ENCODE data around the gene MAP3K7.

The MAP3K7 gene

DNA sequence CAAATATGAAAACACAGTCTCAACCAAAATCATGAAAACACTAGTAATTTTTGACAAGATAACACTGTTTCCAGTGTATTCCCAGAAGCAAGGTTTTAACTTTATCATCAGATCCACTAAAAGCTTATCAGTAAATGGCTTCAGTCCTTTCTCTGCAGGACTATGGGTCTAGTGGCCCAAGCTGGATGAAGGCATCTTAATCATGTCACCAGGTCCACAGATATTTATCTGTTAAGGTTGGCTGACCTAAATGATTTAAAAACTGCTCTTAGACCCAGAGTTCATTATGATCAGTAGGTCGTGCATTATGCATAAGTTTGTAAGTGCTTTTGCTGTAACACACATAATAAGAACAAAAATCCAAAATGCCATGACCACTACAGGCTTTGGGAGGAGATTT, 118.0 kb downstream of the MAP3K7 start:
- CTCF ChIA-PET, result no interaction called here
- POLR2A ChIA-PET, result no interaction called here
- WGBS (ENCODE audit: insufficient coverage), result no CpG with 5 or more reads among the region's 1 CpG

DNA sequence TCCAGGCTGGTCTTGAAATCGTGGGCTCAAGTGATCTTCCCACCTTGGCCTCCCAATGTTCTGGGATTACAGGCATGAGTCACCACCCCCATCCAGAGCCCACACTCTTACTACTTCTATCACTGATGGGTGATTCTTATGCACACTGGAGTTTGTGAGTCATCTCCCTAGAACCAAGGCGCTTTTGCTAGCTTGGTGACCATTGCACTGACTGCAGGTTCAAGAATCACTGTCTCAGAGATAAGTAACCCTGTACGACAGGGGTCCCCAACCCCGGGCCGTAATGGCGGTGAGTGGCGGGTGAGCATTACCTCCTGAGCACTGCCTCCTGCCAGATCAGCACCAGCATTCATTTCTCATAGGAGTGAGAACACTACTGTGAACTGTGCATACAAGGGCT, 118.8 kb downstream of the MAP3K7 start:
- CTCF ChIA-PET, result no interaction called here
- peaks cover 4 to 24% (median 10%) of the 10 kb centered on the region in 4 experiments for H3K4me1 ChIP-seq (ENCODE audit: control extremely low read depth in 1 of 4, control insufficient read depth in 4 of 4, insufficient read depth in 4 of 4, low read length in 3 of 4)
- no peak overlapping the region for H3K4me3 ChIP-seq (ENCODE audit: control insufficient read depth in 1 of 7, extremely low read depth in 1 of 7, insufficient read depth in 4 of 7, low read depth in 2 of 7, low read length in 6 of 7)
- no peaks in the 10 kb centered on the region for H3K27me3 ChIP-seq (replicated peaks in 2 of 5; ENCODE audit: control insufficient read depth in 4 of 5, insufficient read depth in 5 of 5, low read length in 4 of 5)
- WGBS (ENCODE audit: insufficient coverage), result 95% methylated on average over 6 of the region's 7 CpGs
- no peaks in the 10 kb centered on the region for H3K36me3 ChIP-seq (ENCODE audit: control insufficient read depth in 4 of 4, insufficient read depth in 4 of 4, low read length in 3 of 4)
- no peaks in the 10 kb centered on the region for H3K9me3 ChIP-seq (ENCODE audit: control extremely low read depth in 1 of 5, control insufficient read depth in 4 of 5, insufficient read depth in 2 of 5, low read depth in 1 of 5, low read length in 4 of 5)
- POLR2A ChIA-PET, result no interaction called here
- no peak overlapping the region for H3K27ac ChIP-seq (ENCODE audit: insufficient read depth in 1 of 2, low read depth in 1 of 2, low read length in 2 of 2, poor library complexity in 1 of 2, severe bottlenecking in 2 of 2)
- DNase-seq, result no peak

More for the DNA sequence above, 118.0 kb downstream of the MAP3K7 start:
- H3K27ac ChIP-seq (ENCODE audit: insufficient read depth in 1 of 2, low read depth in 1 of 2, low read length in 2 of 2, poor library complexity in 1 of 2, severe bottlenecking in 2 of 2), result no peak overlapping the region
- H3K27me3 ChIP-seq (replicated peaks in 2 of 5; ENCODE audit: control insufficient read depth in 4 of 5, insufficient read depth in 5 of 5, low read length in 4 of 5), result no peaks in the 10 kb centered on the region
- H3K4me3 ChIP-seq (ENCODE audit: control insufficient read depth in 1 of 7, extremely low read depth in 1 of 7, insufficient read depth in 4 of 7, low read depth in 2 of 7, low read length in 6 of 7), result no peak overlapping the region
- peaks cover 4 to 26% (median 11%) of the 10 kb centered on the region in 4 experiments for H3K4me1 ChIP-seq (ENCODE audit: control extremely low read depth in 1 of 4, control insufficient read depth in 4 of 4, insufficient read depth in 4 of 4, low read length in 3 of 4)
- H3K9me3 ChIP-seq (ENCODE audit: control extremely low read depth in 1 of 5, control insufficient read depth in 4 of 5, insufficient read depth in 2 of 5, low read depth in 1 of 5, low read length in 4 of 5), result no peaks in the 10 kb centered on the region
- DNase-seq, result no peak
- H3K36me3 ChIP-seq (ENCODE audit: control insufficient read depth in 4 of 4, insufficient read depth in 4 of 4, low read length in 3 of 4), result no peaks in the 10 kb centered on the region

- no peak for DNase-seq
- Histone ChIP-seq H3K27ac (ENCODE audit: insufficient read depth in 1 of 2, low read depth in 1 of 2, low read length in 2 of 2, poor library complexity in 1 of 2, severe bottlenecking in 2 of 2) (no peak overlapping the region), H3K36me3 (ENCODE audit: control insufficient read depth in 4 of 4, insufficient read depth in 4 of 4, low read length in 3 of 4) (no peaks in the 10 kb centered on the region), H3K9me3 (ENCODE audit: control extremely low read depth in 1 of 5, control insufficient read depth in 4 of 5, insufficient read depth in 2 of 5, low read depth in 1 of 5, low read length in 4 of 5) (no peaks in the 10 kb centered on the region), H3K27me3 (replicated peaks in 2 of 5; ENCODE audit: control insufficient read depth in 4 of 5, insufficient read depth in 5 of 5, low read length in 4 of 5) (no peaks in the 10 kb centered on the region), H3K4me3 (ENCODE audit: control insufficient read depth in 1 of 7, extremely low read depth in 1 of 7, insufficient read depth in 4 of 7, low read depth in 2 of 7, low read length in 6 of 7) (no peak overlapping the region), H3K4me1 (ENCODE audit: control extremely low read depth in 1 of 4, control insufficient read depth in 4 of 4, insufficient read depth in 4 of 4, low read length in 3 of 4) (peaks cover under 1 to 18% (median 8%) of the 10 kb centered on the region in 4 experiments)
- POLR2A ChIA-PET, result no interaction called here
- CTCF ChIA-PET, result interaction anchor here (0.5 kb wide), 1 partner anchor 46 kb away, joined by 3 read pairs; no protein-coding TSS in a partner anchor
Observed at GRCh38 chr6:90467546-90467945, 119.3 kb downstream of the MAP3K7 start.

DNA sequence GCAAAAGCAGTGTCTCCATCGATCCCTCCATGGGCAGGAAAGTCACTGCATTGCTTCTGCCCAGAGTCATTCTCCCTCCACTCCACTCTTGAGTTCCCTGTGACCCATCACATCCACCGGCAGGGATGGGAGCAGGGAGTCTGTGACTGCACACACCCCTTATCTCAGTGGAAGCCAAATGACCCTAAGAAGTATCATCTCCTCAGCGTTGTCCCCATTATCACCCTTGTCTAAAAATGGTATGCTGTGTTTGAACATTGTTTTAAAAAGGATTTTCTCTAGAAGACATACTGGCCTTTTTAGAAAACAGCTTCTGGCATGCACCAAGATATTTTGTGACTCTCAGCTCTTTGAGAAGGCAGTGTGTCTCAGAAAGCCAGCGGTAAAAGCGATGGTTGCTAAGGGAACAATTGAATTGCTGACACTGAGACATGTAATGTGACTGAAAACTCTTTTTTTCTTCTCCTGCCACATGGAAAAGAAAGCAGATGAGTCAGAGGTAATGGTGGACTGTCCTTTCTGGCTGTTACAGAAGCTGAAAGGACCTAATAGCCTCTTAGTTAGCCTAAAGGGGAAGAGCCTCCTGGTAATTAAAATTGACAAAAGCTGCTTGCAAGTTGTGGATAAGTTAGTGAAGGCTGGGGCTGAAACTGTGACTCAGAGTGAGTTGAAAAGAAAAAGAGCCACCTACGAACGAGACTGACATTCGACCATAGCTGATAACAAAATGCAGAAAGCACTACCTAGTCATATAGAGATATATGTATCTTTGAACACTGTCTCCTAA, 120.5 kb downstream of the MAP3K7 start:
- CTCF ChIA-PET, result interaction anchor here (1.6 kb wide), 1 partner anchor 13 kb away, joined by 6 read pairs; no protein-coding TSS in a partner anchor
- POLR2A ChIA-PET, result no interaction called here

GRCh38 chr6:90465686-90466085, 121.2 kb downstream of the MAP3K7 start:
- Histone ChIP-seq H3K4me1 (ENCODE audit: control extremely low read depth in 1 of 4, control insufficient read depth in 4 of 4, insufficient read depth in 4 of 4, low read length in 3 of 4) (peaks cover 0 to 5% (median 0%) of the 10 kb centered on the region in 4 experiments), H3K27me3 (replicated peaks in 2 of 5; ENCODE audit: control insufficient read depth in 4 of 5, insufficient read depth in 5 of 5, low read length in 4 of 5) (no peaks in the 10 kb centered on the region), H3K36me3 (ENCODE audit: control insufficient read depth in 4 of 4, insufficient read depth in 4 of 4, low read length in 3 of 4) (no peaks in the 10 kb centered on the region), H3K27ac (ENCODE audit: insufficient read depth in 1 of 2, low read depth in 1 of 2, low read length in 2 of 2, poor library complexity in 1 of 2, severe bottlenecking in 2 of 2) (no peak overlapping the region), H3K9me3 (ENCODE audit: control extremely low read depth in 1 of 5, control insufficient read depth in 4 of 5, insufficient read depth in 2 of 5, low read depth in 1 of 5, low read length in 4 of 5) (no peaks in the 10 kb centered on the region), H3K4me3 (ENCODE audit: control insufficient read depth in 1 of 7, extremely low read depth in 1 of 7, insufficient read depth in 4 of 7, low read depth in 2 of 7, low read length in 6 of 7) (no peak overlapping the region)
- CTCF ChIA-PET, result interaction anchor here (1.6 kb wide), 1 partner anchor 13 kb away, joined by 6 read pairs; no protein-coding TSS in a partner anchor
- POLR2A ChIA-PET, result no interaction called here
- no peak for DNase-seq
- WGBS (ENCODE audit: insufficient coverage), result 96% methylated on average over 2 of the region's 2 CpGs

More for the DNA sequence above, 120.5 kb downstream of the MAP3K7 start:
- no peak overlapping the region for H3K4me3 ChIP-seq (ENCODE audit: control insufficient read depth in 1 of 7, extremely low read depth in 1 of 7, insufficient read depth in 4 of 7, low read depth in 2 of 7, low read length in 6 of 7)
- H3K36me3 ChIP-seq (ENCODE audit: control insufficient read depth in 4 of 4, insufficient read depth in 4 of 4, low read length in 3 of 4), result no peaks in the 10 kb centered on the region
- 92% methylated on average over 3 of the region's 8 CpGs for WGBS (ENCODE audit: insufficient coverage)
- H3K27me3 ChIP-seq (replicated peaks in 2 of 5; ENCODE audit: control insufficient read depth in 4 of 5, insufficient read depth in 5 of 5, low read length in 4 of 5), result no peaks in the 10 kb centered on the region
- DNase-seq, result no peak
- H3K9me3 ChIP-seq (ENCODE audit: control extremely low read depth in 1 of 5, control insufficient read depth in 4 of 5, insufficient read depth in 2 of 5, low read depth in 1 of 5, low read length in 4 of 5), result no peaks in the 10 kb centered on the region
- no peak overlapping the region for H3K27ac ChIP-seq (ENCODE audit: insufficient read depth in 1 of 2, low read depth in 1 of 2, low read length in 2 of 2, poor library complexity in 1 of 2, severe bottlenecking in 2 of 2)
- peaks cover 0 to 9% (median 3%) of the 10 kb centered on the region in 4 experiments for H3K4me1 ChIP-seq (ENCODE audit: control extremely low read depth in 1 of 4, control insufficient read depth in 4 of 4, insufficient read depth in 4 of 4, low read length in 3 of 4)

DNA sequence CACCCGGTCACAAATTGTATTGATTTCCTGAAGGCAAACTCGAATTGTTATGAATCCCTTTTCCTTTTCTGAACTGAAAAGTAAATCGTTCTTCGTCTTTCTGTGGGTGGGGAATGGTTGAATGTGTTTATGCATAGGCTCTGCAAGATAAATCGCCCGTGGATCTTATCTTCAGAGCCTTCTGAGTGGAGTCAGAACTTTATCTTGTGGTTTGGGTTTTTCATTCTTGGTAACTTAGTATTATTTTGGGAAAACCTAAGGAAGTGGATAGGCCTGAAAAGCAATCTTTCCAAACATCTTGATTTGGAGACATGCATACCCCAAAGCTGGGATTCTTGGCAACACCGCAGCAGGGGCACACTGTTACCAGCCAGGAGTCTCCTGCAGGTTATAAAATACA, 122.4 kb downstream of the MAP3K7 start:
- H3K9me3 ChIP-seq (ENCODE audit: control extremely low read depth in 1 of 5, control insufficient read depth in 4 of 5, insufficient read depth in 2 of 5, low read depth in 1 of 5, low read length in 4 of 5), result peaks cover 0 to 3% (median 0%) of the 10 kb centered on the region in 5 experiments
- H3K27ac ChIP-seq (ENCODE audit: insufficient read depth in 1 of 2, low read depth in 1 of 2, low read length in 2 of 2, poor library complexity in 1 of 2, severe bottlenecking in 2 of 2), result no peak overlapping the region
- H3K27me3 ChIP-seq (replicated peaks in 2 of 5; ENCODE audit: control insufficient read depth in 4 of 5, insufficient read depth in 5 of 5, low read length in 4 of 5), result no peaks in the 10 kb centered on the region
- CTCF ChIA-PET, result interaction anchor here (1.2 kb wide), 1 partner anchor 70 kb away, joined by 3 read pairs; no protein-coding TSS in a partner anchor
- POLR2A ChIA-PET, result no interaction called here
- H3K36me3 ChIP-seq (ENCODE audit: control insufficient read depth in 4 of 4, insufficient read depth in 4 of 4, low read length in 3 of 4), result no peaks in the 10 kb centered on the region
- no peak for DNase-seq
- no peak overlapping the region for H3K4me3 ChIP-seq (ENCODE audit: control insufficient read depth in 1 of 7, extremely low read depth in 1 of 7, insufficient read depth in 4 of 7, low read depth in 2 of 7, low read length in 6 of 7)
- 100% methylated on average over 4 of the region's 7 CpGs for WGBS (ENCODE audit: insufficient coverage)
- peaks cover 0 to 11% (median 1%) of the 10 kb centered on the region in 4 experiments for H3K4me1 ChIP-seq (ENCODE audit: control extremely low read depth in 1 of 4, control insufficient read depth in 4 of 4, insufficient read depth in 4 of 4, low read length in 3 of 4)

GRCh38 chr6:90463874-90464273, 123.0 kb downstream of the MAP3K7 start:
- no peak for DNase-seq
- ChIA-PET CTCF (interaction anchor here (1.2 kb wide), 1 partner anchor 70 kb away, joined by 3 read pairs; no protein-coding TSS in a partner anchor), POLR2A (no interaction called here)
- no peaks in the 10 kb centered on the region for H3K27me3 ChIP-seq (replicated peaks in 2 of 5; ENCODE audit: control insufficient read depth in 4 of 5, insufficient read depth in 5 of 5, low read length in 4 of 5)
- H3K4me3 ChIP-seq (ENCODE audit: control insufficient read depth in 1 of 7, extremely low read depth in 1 of 7, insufficient read depth in 4 of 7, low read depth in 2 of 7, low read length in 6 of 7), result no peak overlapping the region
- peaks cover 0 to 11% (median 1%) of the 10 kb centered on the region in 4 experiments for H3K4me1 ChIP-seq (ENCODE audit: control extremely low read depth in 1 of 4, control insufficient read depth in 4 of 4, insufficient read depth in 4 of 4, low read length in 3 of 4)
- no peak overlapping the region for H3K27ac ChIP-seq (ENCODE audit: insufficient read depth in 1 of 2, low read depth in 1 of 2, low read length in 2 of 2, poor library complexity in 1 of 2, severe bottlenecking in 2 of 2)
- peaks cover 0 to 7% (median 0%) of the 10 kb centered on the region in 5 experiments for H3K9me3 ChIP-seq (ENCODE audit: control extremely low read depth in 1 of 5, control insufficient read depth in 4 of 5, insufficient read depth in 2 of 5, low read depth in 1 of 5, low read length in 4 of 5)
- H3K36me3 ChIP-seq (ENCODE audit: control insufficient read depth in 4 of 4, insufficient read depth in 4 of 4, low read length in 3 of 4), result no peaks in the 10 kb centered on the region
- 95% methylated on average over 3 of the region's 4 CpGs for WGBS (ENCODE audit: insufficient coverage)
